ENCODE results near the gene IL17C. TPM values are rescaled to one million over a fixed set of nuclear protein-coding genes. Genes with fewer than 3 reads are reported as not detected.

IL17C gene
- total and polyA plus RNA-seq, 8 donors: not detected

- intact Hi-C loops (cut with DNase I): no loop called here
Measured at GRCh38 chr16:88601313-88602036, 36.9 kb upstream of the IL17C start.

DNA sequence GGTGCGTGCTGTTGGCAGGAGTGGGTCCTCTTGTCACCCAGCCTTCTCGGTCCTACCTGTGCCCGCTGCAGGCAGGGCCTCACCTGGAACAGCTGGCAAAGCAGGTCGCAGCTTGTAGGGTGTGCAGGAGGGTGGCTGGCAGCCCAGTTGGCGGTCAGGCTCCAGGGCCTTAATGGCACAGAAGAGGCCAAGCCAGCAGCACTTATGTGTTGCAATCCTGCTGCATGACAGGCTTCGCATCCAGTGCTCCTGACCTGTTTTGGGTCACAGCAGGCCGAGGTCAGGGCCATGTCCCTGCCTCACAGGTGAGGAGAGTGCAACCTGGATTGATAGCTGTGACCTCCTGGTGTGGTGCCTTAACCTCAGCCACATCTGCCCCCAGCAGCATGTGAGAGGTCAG, 36.3 kb upstream of the IL17C start:
- peaks cover 15 to 54% of the 10 kb centered on the region in 2 donors for H3K4me1 ChIP-seq
- H3K27me3 ChIP-seq: no peaks in the 10 kb centered on the region
- DNase-seq (peak in 2 of 4 donors; percentile 74 to 81), ATAC-seq (peak; percentile 76)
- no peaks in the 10 kb centered on the region for H3K9me3 ChIP-seq
- TF ChIP-seq CTCF (IDR thresholded peaks at IDR 0.05): no peak
- intact Hi-C loops (cut with DNase I): no loop called here
- H3K4me3 ChIP-seq: no peak overlapping the region
- peaks cover 0 to 86% of the 10 kb centered on the region in 2 donors for H3K36me3 ChIP-seq
- no peak overlapping the region for H3K27ac ChIP-seq

More at GRCh38 chr16:88601313-88602036, 36.9 kb upstream of the IL17C start:
- no peaks in the 10 kb centered on the region for H3K9me3 ChIP-seq
- H3K4me1 ChIP-seq: peaks cover 15 to 60% of the 10 kb centered on the region in 2 donors
- no peak for TF ChIP-seq CTCF (IDR thresholded peaks at IDR 0.05)
- DNase-seq (peak in 1 of 4 donors; percentile 28), ATAC-seq (peak; percentile 68)
- no peak overlapping the region for H3K27ac ChIP-seq
- H3K27me3 ChIP-seq: no peaks in the 10 kb centered on the region
- H3K4me3 ChIP-seq: no peak overlapping the region
- H3K36me3 ChIP-seq: peaks cover 0 to 80% of the 10 kb centered on the region in 2 donors

DNA sequence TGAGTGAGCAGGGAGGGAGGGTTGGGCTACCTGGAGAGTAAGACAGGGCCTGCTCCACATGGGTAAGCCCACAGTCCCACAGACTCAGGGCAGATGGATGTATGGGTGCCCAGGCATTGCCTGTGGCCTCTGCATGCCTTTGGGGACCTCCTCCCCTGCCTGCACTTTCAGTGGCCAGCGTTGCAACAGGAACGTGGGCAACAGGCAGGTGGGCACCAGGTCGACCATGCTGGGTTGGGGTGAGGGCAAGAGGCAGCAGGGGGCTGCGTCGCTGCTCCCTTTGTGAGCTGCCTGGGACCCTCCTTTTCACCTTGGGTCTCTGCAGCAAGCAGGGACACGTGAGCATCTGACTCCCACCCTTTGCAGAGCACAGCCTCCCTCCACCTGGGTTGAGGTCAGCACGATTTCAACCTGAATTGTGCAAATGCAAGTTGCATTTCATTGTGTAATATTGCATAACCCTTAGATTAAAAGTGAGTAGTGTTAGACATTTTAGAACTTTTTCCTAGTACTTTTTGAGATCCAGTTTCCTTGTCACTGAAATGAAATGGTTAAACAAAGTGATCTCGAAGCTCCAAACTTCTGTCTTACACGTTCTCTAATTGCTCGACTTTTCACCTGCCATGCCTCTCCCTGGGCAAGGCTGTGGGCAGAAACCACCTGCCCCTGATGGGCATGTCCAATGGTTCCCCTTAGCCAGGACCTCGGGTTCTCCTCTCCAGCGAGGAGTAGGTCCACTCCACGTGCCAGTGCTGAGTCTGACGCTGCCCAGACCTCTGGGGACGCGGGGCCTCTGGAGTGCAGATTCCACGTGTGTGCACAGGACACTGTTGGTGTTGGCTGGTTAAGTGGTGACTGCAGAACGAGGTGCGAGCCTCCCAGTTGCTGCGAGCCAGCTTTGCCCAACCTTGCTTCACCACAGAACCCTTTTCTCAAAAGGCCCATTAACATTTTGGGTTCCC, 32.9 kb upstream of the IL17C start:
- H3K27me3 ChIP-seq: no peaks in the 10 kb centered on the region
- peaks cover 0 to 87% of the 10 kb centered on the region in 2 donors for H3K36me3 ChIP-seq
- no peak for ATAC-seq
- peaks cover 12 to 21% of the 10 kb centered on the region in 2 donors for H3K4me1 ChIP-seq
- no peak overlapping the region for H3K4me3 ChIP-seq
- H3K9me3 ChIP-seq: no peaks in the 10 kb centered on the region
- no peak for TF ChIP-seq CTCF (IDR thresholded peaks at IDR 0.05)
- peak overlapping the region in 1 of 2 donors; percentile 23 for H3K27ac ChIP-seq
- DNase-seq: peak in 1 of 4 donors; percentile 53
- intact Hi-C loops (cut with DNase I): no loop called here

DNA sequence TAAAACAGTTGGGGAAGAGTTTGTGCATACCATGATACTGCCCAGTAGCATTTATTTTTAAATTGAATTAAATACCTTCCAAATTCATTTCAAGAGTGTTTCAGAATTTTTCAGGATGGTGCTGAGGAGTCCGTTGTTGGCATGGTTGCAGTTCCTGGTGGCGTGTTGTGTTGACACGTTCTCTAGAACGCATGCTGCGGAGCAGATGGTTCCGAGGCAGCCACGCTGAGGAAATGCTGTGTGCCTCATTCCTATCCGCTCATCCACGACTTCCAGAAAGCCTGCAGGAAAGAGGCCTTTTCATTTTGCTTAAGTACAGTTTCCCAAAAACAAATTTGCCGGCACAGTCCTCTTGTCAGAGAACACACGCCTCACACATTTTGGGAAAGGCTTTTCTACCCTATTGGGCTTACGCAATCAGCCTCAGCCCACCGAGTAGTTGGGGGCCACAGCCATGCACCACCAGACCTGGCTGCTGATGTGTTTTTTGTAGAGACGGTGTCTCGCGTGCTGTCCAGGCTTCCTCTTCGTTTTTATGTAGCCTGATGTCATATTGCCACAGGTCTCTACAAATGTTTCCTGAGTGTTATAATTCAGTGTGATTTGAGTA, 32.1 kb upstream of the IL17C start:
- H3K4me1 ChIP-seq: peaks cover 5 to 14% of the 10 kb centered on the region in 2 donors
- intact Hi-C loops (cut with DNase I): no loop called here
- H3K9me3 ChIP-seq: no peaks in the 10 kb centered on the region
- peaks cover 0 to 87% of the 10 kb centered on the region in 2 donors for H3K36me3 ChIP-seq
- no peak overlapping the region for H3K27ac ChIP-seq
- no peak for TF ChIP-seq CTCF (IDR thresholded peaks at IDR 0.05)
- no peaks in the 10 kb centered on the region for H3K27me3 ChIP-seq
- DNase-seq: peak in 1 of 4 donors; percentile 53
- ATAC-seq: no peak
- no peak overlapping the region for H3K4me3 ChIP-seq
